HG03520 (cell line): ENCODE data around the gene U2AF2.

Experiments used
- ATAC-seq: cut with Tn5 transposase; IDR thresholded peaks from one replicate; pipeline ENCODE4 v1.9.1; 2021; ENCODE audit warnings: mild to moderate bottlenecking, moderate library complexity; ENCODE audit not compliant: unreplicated experiment

Gene U2AF2

DNA sequence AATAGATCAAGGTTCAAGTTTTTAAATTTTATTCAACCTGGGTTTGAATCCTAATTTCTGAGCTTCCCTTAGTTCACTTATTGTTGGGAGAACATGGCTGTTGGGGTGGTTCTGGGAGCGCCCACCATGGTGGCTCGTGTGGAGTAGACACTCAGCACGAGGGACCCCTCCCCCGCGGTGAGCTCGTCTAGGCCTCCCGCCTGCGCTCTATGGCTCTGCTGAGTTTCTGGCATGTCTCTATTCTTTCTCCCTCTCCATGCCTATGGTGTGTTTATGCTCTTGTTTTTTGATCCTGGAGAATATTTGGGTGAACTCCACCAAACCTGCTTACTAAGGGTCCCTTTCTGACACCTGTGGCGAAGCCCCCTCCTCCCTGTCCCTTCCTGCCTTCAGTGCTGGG lies 18.6 kb downstream of the U2AF2 start:
- ATAC-seq, result no peak

- no peak for ATAC-seq
These were observed 19.1 kb downstream of the U2AF2 start for GRCh38 chr19:55673889-55674288.

DNA sequence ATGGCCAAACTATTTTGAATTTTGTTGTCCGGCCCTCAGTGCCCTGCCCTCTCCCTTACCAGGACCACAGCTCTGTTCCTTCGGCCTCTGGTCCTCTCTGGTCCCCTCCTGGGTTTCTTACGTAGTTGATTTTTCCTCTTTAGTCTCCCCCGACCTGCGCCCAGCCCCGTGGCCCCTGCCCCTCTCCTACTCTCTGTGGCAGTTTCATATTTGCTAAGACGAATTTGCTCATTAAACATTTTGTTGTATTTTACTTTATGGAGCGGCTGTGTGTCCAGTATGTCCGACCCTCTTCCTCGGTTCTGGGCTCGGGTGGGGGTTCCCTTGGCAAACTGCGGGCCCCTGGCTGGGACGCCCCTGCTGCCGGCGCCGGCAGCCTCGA lies 19.6 kb downstream of the U2AF2 start:
- no peak for ATAC-seq

DNA sequence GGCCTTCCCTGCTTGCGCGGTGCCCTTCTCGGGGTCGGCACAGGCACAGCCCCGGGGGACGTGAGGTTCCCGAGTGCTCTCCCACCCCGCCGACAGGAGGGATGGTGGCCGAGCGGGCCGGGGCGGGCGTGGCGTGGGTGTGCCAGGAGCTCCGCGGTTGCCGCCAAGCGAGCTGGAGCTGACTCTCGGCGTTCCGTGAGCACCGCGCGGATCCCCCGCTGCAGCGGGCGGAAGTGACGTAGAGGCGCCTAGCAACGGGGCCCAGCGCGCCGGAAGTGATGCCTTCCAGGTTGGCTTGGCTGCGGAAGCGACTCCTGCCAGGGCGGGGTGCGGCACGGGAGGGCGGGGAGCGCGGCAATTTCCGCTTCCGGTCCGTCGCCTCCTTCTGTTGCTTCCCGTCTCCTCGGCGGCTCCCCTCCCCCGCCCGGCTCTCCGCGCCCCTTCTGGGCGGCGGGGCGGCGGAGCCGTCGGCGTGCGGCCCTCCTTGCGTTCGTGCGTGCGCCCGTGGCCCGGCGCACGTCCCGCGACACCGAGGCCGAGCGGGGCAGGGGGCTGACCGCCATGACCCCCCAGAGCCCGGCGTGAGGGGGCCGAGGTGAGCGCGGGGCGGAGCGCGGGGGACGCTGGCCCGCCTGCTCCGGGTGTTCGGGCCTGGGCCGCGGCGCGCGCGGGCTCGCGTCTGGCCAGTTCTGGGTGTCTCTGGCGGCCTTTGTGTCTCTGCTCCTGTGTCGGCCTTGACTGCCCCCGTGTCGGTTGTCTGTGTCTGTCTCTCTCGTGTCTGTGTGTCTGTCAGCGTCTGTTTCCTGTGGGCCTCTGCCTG lies 20.2 kb downstream of the U2AF2 start, which contains the start of gene EPN1:
EPN1 (plus strand) TSS at position 386 of the 820 bp plus-strand sequence. CDS start 3,402 bp downstream, outside the sequence.
- ATAC-seq, result peak; percentile 69

- no peak for ATAC-seq
These were observed 21.0 kb downstream of the U2AF2 start for GRCh38 chr19:55675661-55676354.

- ATAC-seq, result no peak
These were observed 21.5 kb downstream of the U2AF2 start for GRCh38 chr19:55676383-55676782.

DNA sequence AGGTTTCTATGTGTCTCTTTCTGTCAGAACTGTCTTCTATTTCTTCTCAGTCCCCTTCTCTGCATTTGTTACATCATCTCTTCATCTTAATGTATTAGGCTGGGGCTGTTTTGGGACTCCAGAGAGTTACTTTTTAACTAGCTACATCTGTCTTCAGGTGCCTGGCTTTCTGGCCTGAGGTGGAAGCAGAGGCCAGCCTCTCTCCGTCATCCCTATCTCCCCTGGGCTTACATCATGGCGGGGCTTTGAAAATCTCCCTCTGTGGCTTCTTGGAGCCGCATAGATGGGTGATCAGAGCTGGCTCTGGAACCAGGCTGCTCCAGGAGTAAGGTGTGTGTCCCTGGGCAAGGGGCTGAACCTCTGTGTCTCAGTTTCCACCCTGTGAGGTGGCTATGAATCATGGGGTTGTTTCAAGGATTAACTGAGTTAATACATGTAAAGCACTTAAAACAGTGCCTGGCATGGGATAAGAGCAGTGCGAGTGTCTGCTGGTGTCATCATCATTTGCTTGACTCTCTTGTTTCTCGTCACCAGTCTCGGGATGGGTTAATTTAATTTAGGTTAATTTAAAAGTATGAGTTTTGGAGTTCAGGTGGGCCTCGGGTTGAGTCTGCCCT lies 22.2 kb downstream of the U2AF2 start:
- ATAC-seq, result no peak

DNA sequence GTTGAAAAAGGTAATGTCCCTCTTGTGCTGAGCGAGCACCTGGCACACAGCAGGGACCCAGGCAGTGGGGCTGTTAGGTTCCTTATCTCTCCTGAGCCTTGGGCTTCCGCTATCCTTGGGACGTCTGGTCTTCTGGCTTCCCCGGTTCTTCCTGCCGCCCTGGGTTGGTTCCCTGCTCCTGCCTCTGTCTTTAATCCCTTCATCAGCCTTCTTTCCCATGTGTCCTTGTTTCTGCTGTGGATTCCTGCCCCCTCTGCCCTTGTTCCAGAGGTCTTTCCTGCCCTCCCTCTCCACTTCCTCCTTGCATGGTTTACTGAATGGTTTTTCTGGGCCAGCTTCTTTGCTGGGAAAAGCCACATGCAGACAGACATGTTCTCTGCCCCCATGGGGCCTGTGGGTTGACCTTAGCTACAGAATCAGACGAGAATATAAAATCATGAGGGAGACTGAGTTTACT lies 22.8 kb downstream of the U2AF2 start:
- no peak for ATAC-seq

GRCh38 chr19:55678121-55678671 lies 23.4 kb downstream of the U2AF2 start:
- peak; percentile 62 for ATAC-seq

- ATAC-seq, result no peak
These were observed 24.8 kb downstream of the U2AF2 start for GRCh38 chr19:55679343-55680257.

DNA sequence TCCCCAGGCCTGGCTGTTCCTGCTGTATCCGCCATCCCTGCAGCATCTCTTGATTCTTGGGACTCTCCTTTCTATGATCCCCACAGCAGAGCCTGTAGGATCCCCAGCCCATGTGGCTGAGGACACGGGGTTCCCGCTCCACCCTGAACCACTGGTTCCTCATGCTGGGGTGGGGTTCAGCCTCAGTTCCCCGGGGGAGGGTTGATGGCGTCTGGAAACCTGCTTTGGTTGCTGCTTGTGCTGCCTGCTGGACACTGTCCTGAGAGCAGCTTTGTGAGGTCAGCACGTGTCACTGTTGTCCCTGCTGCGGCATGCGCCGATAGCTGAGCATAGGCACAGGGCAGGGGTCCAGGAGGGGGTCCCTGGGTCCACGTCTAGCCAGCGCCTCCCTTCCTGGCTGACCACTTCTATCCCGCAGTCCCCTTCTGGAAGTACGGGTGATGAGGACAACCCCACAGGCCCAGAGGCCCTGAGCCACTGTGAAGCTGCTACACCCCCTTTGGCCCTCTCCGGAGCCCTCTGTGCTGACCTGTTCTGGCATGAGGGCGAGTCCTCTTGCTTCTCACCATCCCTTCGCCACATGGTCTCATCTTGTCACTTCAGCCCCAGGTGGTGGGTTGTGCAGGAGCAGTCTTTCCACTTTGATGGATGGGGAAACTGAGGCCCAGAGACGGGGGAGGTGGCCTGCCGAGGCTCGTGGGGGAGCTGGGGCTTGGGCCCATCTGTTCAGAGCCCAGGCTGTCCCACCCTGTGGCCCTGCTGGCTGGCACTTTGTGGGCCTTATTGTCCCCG lies 25.7 kb downstream of the U2AF2 start:
- ATAC-seq, result no peak

DNA sequence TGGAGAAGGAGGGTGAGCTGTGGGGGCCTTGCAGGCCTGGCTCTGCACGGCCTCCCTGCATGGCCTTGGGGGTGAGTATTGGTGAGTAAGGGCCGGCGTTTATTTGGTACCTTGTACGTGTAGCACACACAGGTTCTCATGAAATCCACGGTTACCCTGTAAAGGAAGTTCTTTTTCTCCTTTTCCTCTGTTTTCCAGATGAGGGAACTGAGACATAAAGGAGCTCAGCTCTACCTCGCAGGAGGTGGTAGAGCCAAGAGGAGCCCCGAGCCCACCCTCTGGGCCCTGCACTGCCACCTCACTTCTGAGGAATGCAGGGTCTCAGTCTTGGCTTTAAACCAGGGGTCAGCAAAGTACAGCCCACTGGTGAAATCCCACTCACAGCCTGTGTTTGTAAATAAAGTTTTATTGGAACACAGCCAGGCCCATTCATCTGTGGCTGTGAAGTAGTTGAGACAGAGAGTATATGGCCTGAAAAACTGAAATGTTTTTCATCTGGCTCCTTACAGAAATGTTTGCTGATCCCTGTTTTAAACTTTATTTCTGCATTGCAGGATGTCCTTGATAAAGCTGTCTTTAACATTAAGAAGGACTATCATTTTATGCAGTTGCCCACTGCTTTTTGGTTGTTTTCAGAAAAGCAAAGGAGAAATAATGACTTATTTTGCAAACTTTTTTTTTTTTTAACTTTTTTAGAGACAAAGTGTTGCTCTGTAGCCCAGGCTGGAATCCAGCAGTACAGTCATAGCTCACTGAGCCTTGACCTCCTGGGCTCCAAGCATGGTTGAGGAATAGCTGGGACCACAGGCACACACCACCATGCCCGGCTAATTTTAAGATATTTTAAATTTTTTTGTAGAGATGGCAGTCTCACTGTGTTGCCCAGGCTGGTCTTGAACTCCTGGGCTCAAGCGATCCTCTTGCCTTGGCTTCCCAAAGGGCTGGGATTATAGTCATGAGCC lies 26.6 kb downstream of the U2AF2 start:
- ATAC-seq, result no peak

GRCh38 chr19:55683449-55684261 lies 28.8 kb downstream of the U2AF2 start:
- no peak for ATAC-seq

DNA sequence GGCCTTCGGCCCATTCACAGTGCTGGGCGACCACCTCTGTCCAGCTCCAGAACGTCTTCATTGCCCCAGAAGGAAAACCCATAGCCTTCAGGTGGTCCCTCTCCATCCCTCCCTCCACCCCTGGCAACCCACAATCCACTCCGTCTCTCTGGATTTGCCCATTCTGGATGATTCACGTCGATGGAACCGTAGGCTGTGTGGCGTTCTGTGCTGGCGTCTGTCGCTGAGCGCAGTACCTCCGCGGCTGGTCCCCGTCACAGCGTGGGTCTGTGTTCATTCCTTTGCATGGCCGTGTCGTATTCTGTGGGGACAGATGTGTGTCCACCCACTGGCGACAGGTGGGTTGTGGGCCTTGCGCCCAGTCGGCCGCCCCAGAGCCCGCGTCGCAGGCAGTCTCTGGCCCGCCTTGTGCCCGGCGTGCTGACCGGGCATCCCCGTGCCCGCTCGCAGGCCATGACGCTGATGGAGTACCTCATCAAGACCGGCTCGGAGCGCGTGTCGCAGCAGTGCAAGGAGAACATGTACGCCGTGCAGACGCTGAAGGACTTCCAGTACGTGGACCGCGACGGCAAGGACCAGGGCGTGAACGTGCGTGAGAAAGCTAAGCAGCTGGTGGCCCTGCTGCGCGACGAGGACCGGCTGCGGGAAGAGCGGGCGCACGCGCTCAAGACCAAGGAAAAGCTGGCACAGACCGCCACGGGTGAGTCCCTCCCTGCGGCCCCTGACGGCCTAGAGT lies 30.3 kb downstream of the U2AF2 start:
- ATAC-seq, result no peak

DNA sequence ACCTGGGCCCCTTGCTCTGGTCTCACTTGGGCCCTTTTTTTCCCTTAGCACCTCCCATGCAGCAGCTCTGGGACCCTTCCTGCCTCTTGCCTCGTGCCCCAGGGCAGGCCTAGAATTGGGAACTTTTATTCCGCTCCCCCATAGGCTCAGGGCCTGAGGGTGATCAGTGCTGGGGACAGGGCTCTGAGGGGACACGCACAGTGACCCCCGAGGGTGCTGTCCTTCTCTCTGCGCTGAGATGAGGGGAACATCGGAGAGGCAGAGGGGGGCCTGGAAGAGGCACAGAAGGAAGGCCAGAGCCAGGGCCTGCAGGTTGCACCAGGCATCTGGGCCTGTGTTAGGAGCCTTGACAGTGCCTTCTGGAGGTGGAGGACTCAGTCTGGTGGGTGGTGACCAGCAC lies 30.9 kb downstream of the U2AF2 start:
- ATAC-seq, result no peak

- no peak for ATAC-seq
These were observed 31.6 kb downstream of the U2AF2 start for GRCh38 chr19:55686311-55687050.
